NCI-H187 treated with DMSO at 0.1 percent for 48 hours (cell line): ENCODE results near the gene RNF217.
"Not testable (repeated sequence)": the region's sequence is repeated elsewhere in the genome, so short reads cannot be mapped to it uniquely, and the experiment has no call there.

ENCODE experiments used
- DNase-seq: peaks from one replicate; lab custom pipeline; 2025; lab: John Stamatoyannopoulos, UW

RNF217 gene

DNA sequence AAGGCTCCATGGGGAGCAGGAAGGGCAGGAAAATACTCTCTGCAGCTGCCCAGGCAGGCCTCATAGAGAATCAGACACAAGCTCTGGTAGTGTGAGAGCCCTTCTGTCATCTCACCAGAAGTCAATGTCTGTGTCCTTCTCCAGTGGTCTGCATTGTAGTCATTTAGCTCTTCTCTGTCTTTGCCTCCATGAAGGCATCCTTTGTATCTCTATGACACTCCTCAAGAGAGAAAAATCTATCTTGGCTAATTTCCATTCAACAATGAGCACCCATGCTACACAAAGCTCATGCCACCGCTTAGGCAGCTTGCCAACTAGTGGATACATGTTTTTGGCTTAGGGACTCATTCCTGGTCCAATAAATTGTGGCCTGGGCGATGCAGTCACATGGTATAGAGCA lies 92.1 kb downstream of the RNF217 start:
- DNase-seq, result no peak

DNA sequence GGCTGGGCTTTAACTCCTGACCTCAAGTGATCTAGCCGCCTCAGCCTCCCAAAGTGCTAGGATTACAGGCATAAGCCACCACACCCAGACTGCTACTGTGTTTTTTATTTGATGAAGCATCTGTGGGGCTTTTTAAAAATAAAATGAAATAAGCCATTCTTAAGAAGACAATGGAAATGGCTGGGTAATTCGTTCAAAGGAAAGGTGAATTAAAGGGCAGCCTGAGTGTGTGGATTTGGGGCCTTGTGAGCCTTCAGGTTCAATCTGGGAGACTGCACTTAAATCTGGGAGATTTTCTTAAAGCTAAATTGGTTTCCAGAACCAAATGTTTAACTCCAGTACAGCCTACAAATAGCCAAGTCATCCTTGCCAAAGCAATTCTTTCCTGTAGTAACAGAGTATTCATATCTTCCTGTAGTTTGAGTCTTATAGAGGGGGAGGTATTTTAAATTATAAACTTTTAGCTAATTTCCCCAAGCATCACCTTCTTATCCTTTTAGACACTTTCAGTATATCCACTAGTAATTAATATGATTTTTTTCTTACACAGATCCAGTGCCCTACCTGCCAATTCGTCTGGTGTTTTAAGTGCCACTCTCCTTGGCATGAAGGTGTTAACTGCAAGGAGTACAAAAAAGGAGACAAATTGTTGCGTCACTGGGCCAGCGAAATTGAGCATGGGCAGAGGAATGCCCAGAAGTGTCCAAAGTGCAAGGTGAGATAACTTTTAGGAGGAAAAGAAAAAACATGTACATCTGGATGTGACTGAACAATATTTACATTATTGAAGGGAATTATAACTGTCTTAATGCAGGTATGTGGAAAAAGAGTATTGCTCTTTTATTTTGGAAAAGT lies 95.4 kb downstream of the RNF217 start:
- DNase-seq, result no peak

DNA sequence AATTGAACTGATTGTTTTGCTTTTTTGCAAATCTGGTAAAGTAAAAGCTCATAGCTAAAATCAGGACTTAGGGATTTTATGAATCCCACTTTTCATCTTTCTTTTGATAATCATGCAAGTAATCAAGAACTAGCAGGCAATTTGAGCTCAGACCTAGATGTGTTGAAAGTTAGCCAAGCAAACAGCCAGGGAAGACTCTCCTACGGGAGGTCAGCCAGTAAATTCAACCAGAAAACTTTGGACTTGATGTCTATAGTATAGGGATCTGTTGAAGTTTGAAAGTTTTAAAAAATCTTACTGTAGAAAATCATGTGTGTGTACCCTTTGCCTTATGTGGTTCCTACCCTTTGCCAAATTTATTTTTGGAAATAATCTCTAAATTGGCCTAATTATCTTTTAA lies 96.3 kb downstream of the RNF217 start:
- DNase-seq, result no peak

DNA sequence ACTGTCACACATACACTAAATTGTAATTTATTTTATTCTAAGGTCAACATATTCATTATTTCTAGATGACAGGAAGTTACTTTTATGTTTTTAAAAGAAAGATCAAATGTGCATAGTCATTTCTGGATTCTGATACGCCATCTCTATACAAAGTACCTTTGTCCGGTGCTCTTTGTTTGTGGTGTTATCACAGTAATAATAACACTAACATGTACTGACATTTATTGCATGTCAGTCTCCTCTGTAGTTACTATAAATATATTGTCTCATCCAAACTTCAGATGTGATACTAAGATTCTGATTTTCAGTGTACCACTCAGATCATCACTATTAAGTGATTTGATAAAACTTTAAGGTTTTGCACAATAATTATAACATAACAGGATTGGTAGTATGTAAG lies 101.1 kb downstream of the RNF217 start:
- DNase-seq, result no peak

DNA sequence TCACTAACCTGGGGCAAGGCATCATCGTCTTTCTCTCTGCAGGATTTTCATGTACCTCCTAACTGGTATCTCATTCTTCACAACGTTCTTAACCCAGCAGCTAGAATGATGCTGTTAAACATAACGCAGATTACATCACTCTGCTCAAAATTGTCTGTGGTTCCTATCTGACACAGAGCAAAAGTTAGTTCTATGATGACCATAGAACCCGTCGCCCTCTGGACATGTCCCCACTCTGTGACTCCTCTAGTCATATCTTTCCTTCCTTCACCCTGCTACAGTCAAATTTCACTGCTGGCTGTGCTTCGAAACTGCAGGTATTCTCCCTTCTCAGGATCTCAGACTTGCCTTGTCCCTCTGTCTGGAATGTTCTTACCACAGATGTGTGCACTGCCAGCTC lies 103.9 kb downstream of the RNF217 start:
- DNase-seq, result no peak

DNA sequence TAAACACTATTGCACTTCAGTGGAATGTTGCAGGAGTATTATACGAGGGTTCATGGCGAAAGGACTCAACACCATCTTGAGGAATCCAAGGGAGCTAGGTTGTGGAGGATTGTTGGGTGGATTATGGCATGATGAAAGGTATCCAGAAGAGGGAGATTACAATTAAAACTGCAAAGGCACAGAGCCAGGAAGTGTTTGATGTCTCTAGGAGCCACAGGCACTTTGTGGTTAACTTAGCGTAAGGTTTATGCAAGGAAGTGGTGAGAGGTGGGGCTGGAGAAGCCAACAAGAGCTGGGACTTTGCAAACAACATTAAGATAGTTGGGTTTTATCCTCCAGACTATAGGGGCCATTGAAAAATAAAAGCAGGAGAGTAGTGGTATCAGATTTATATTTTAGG lies 104.7 kb downstream of the RNF217 start:
- DNase-seq, result no peak

DNA sequence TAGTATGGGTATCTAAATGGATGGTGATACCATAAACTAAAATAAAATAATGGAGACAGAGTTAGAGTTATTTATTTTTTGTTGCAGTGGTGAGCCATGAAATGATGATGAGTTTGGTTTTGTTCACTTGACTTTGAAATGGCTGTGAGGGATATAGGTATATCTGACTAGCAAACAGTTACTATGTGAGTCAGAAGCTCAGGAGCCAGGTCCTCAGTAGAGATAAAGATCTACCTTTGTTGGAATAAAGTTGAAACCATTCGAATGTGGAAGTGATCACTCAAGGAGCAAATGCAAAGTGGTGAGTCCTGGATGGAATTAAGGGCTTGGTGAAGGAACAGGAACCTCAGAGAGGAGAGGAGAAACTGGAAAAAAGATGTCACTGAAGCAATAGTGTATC lies 105.3 kb downstream of the RNF217 start:
- DNase-seq, result no peak

DNA sequence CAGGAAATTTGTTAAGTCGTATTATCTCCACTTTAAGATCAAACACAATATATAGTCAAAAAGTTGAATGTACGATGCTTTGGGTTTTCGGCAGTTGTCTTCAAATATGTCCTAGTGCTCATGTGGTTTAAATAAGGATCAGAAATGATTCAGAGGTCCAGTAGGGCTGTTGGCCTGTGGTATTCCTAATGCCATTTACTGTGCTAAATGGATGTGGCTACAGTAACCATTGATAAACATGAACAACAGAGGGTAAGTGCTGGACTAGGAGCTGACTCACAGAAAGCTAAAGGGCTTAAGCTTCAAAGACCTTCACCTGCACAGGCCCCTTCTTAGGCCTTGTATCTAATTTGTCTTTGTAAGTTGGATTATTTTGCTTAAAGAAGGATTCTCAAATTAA lies 110.8 kb downstream of the RNF217 start:
- DNase-seq, result no peak

DNA sequence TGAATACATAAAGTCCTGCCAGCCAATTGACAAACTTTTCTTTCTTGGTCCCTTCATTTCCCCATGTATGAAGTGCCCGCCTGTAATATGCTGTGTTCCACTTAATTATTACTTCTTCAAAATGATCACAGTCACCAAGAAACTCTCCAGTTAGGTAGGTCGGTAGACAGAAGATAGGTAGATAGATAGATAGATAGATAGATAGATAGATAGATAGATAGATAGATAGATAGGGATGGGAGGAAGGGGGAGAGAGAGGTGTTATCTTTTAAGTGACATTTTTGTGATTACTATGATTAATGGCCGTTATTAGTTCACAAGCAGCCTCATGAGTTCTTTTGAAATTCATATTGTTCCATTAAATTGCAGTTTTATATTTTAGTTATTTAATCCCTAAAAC lies 111.9 kb downstream of the RNF217 start:
- DNase-seq, result no peak

DNA sequence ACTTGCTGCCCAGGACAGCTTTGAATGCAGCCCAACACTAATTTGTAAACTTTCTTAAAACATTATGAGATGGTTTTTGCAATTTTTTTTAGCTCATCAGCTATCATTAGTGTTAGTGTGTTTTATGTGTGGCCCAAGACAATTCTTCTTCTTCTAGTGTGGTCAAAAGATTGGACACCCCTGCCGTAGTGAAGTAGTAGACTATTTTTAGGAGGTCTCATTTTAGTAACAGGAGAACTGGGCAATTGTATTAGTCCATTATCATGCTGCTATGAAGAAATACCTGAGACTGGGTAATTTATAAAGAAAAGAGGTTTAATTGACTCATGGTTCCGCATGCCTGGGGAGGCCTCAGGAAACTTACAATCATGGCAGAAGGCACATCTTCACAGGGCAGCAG lies 112.8 kb downstream of the RNF217 start:
- DNase-seq, result not testable (repeated sequence)

DNA sequence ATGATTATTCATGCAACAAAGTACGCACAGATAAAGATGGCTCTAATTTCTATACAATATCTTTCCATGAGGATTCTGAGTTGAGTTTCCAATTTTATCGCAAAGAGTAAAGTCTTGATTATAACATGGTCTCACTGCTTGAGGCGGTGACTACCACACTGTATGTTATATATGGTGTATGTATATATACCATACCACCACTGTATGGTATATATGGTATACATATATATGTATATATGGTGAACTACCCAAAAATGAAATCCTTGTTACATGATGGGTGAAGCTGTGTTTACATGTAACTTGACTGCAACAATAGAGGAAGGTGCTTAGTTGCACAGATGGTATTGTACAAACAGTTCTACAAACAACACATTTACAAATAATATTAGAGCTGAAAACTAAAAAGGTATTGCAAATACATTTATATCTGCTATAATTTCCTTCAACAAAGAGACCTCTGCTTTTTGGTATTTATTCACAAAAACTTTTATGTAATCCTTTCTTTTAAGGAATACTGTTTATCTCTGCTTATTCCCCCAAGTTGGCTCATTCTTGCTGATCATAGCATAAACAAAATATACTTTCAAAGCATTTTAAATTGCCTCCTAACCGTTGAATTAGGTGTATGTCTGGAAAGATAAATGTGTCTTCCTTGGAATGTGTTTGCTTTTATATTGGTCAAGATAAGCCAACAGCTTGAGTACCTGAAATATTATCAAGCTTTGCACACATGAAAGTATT lies 113.7 kb downstream of the RNF217 start:
- no peak for DNase-seq

DNA sequence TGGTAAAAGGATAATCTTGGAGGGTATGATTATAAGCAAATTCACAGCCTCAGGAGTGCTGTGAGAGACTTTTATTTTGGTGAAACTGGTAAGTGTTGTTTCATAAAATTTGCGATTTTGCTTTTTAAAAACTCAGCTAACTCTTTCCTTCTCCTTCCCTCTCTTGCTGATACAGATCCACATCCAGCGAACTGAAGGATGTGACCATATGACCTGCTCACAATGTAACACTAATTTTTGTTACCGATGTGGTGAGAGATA lies 114.2 kb downstream of the RNF217 start:
- no peak for DNase-seq

DNA sequence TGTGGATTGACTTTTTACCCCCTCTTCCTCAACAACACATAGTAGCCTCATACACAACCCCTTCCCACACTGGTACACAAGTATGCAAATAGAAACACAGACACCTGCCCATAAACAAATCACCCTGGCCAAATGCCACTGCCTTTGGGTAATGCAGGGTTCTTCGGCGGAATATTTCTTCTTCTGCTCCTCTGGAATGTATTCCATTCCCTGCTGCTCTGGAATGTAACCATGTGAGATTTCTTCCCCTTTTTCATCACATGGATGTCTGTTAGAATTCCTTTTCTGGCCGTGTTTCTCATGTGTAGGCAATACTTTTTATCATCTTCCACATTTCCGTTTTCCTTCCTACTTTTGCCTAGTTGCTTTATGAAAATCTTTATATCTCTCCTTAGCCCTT lies 115.2 kb downstream of the RNF217 start:
- DNase-seq, result no peak

DNA sequence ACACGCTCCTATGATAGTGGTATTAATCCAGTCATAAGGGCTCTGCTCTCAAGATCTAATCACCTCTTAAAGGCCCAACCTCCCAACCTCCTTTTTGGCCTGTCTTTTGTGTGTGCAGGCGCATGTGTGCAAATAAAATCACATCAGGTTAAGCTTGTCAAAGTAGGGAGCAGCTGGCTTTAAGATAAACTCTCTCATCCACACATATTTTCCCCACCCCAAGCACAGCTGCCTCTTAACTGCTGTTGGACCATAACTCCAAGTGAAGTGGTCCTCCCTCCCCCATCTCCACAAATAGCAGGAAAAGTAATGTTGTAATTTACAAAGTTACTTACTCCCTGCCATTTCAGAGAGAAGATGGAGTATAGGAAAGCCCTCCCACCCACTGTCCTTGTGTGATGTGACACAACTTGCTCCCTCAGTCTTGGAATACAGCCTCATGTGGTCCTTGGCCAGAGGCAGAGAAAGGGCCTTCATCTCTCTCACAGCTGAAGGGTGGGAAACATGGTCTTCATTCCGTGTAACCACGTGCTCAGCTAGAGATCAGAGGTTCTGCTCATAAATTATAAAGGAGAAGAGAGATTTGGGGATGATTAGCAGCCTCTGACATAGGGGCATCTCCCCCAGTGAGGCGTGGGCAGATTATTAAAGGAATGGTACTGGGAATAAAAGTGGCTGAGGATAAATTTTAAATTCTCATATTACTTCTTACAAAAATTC lies 116.5 kb downstream of the RNF217 start:
- no peak for DNase-seq

DNA sequence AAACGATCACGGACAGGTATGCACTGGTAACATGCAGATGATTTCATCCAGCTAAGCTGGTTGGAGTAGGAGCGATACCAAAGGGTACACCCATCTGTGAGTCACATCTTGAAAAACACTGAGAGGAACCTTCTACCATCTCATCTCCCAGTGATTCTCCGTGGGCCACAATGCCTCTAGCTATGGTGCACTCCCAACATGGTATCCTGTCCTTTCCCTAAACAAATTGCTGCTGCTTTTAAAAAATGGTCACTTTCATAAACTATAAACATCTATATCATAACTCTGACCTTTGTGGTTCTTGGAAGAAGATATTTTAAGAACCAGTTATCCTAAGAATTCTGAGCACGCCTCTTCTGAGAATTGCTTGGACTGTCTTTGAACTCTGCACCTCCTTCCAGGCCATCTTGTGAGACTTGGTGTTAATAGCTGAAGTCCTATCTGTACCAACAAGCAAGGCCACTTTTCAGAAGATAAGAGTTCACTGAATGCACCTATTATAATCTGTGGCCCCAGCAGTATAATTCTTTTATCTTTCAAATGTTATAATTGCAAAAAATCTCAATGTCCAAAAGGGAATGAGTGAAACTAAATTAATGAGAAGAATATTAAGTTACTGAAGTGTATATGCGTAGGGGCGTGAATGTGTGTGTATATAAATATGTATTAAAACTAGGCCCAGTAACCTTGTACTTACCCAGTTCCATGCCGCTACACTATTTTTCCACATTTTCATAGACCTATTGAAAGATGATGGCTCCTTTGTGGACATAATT lies 120.9 kb downstream of the RNF217 start:
- DNase-seq, result no peak

DNA sequence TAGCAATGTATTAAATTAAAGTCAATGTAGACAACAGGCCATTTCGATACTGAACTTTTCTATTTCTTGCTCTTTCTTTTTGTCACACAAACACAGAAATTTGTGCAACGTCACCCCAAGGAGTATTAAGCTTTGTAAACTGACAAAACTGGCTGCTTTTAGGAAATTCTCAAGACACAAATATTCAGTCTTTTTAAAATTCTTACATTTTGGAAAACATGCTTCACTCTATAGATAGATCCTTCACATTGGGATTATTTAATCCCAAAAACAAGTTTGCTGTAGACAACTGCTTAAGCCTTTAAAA lies 121.4 kb downstream of the RNF217 start:
- DNase-seq, result no peak

DNA sequence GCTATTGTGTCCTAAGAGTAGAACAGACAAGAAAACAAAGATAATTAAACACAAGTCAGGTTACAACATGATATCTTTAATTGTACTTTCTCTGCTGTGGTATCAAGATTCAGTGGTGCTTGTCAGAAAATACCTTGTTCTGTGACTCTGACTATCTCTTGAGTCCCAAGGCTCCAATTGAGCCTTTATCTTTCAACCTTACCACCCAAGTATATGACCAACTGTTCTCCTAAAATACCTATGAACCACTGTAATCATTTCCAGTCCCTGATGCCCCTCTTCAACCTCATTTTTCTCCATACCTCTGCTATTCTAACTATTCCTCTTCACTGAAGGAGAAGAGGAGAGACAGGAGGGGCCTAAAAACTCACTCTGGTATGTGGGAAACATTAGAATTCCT lies 124.5 kb downstream of the RNF217 start:
- DNase-seq, result no peak

DNA sequence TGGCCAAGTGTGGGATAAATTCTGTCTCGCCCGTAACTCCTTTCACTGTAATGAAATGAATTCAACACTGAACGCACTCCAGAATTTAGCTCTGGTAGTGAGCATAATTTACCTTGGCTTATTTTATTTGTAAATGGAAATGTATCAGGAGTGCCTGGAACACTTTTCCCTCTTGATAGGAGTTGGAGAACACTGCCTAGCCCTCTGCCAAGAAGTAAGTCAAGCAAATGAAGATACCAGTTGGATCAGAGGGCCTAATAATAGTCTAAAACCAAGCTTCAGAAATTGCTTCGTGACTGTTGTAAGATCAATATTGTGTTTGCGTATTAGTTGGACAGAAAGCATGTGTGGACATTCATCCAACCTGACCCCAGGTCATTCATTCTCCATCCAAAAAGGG lies 126.7 kb downstream of the RNF217 start:
- no peak for DNase-seq

DNA sequence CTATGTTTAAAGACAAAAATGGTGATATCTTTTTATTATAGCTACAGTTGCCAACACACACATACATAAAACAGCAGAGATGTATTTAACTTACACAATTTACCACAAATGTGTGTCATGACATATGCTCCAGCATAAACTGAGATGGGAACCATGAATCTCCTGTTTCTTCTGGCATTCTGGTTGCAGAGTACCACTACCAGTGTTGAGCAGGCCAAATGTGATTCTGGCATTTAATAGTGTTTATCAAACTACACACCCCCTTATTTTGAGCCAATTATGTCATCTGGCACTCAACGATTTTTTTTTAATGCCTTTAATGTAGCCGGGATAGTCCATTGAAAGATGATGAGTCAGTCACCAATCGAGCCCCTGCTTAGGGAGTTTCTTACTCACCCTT lies 132.3 kb downstream of the RNF217 start:
- DNase-seq, result no peak

DNA sequence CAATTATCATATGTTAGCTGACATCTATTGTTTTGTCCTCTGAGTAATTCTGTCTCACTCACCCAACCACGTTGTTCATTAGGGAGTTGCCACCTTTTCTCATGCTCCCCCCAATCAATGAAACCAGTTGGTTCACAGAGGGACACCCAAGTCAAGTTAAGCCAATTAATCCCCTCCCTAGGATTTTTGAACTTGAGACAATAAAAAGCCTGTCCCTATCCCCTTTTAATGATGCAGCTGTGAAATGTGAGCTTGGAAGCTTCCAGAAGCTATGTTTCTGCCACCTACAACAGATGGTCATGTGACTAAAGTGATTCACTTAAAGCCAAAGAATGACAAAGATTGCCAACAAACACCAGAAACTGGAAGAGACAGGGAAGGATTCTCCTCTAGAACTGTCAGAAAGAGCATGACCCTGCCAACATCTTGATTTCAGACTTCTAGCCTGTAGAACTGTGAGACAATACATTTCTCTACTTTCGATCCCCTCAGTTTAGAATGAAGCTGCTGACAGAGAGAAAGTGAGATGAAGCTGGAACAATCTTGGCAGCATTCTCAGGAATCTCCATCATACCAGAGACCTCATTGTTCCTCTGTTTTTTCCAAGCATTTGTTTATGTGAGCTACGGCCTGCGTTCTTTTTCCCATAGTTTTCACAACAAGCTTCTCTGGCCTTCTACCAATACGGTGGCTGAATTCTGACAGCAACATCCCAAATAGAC lies 133.5 kb downstream of the RNF217 start:
- no peak for DNase-seq

DNA sequence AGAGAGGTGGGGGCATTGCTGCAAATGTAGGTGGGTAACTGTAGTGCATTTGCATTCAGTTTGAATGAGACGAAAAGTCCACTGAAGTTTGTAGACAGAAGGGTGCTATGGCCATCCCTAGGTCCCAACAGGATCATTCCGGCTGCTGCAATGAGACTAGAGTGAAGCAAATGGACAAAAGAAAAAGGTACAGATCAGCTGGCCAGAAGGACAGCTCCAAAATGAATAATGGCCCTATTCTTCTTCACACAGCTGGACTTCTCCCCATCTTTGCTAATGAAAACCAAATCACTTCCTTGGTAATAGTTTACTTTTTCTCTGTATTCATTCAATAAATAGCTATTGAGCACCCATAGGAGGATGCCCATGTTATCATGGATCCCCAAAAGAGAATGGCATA lies 134.9 kb downstream of the RNF217 start:
- DNase-seq, result no peak

DNA sequence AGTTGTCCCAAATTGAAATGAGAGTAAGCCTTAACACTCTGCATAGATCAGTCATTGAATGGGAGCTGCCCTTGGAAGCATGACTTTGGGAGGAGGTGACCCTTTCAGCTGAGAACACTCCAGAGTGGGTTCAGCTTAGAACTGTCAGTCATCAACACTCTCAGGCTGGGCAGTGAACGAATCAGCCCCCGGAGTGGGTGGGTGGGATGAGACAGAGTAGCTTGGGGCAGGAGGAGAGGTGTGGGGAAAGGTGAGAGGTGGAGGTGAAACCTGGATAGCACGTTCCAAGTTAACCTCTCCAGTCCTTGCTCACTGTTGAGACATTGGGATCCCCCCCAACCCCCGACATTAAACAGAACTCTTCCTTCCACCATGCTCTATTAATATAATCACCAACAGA lies 136.0 kb downstream of the RNF217 start:
- no peak for DNase-seq
